ENCODE measurements around the gene NR2E3.

DNA sequence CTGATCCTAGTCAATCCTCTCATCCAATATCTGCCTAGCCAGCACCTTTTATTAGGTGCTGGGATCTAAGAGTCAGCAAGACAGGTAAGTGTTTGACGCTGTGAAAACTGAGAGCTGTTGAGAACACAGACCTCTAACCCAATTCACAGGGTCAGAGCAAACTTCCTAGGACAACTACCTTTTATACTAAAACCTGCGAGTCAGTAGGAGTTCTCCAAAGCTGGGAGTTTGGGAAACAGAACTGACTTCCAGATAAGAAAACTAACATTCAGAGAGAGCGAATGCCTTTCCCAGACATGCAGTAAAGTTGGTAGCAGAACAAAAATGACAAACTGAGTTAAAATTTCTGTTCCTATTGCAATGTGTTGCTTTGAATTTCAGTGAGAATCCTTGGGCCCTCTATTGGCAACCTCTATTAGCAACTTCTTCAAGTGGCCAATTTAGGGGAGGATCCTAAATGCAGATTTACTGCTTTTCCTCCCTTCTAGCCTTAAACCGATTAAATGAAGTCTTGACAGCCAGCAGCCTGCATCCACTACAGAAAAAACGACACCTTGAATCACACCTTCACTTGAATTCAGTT lies 11.3 kb downstream of the NR2E3 start:
- TF ChIP-seq, protein P1, sequence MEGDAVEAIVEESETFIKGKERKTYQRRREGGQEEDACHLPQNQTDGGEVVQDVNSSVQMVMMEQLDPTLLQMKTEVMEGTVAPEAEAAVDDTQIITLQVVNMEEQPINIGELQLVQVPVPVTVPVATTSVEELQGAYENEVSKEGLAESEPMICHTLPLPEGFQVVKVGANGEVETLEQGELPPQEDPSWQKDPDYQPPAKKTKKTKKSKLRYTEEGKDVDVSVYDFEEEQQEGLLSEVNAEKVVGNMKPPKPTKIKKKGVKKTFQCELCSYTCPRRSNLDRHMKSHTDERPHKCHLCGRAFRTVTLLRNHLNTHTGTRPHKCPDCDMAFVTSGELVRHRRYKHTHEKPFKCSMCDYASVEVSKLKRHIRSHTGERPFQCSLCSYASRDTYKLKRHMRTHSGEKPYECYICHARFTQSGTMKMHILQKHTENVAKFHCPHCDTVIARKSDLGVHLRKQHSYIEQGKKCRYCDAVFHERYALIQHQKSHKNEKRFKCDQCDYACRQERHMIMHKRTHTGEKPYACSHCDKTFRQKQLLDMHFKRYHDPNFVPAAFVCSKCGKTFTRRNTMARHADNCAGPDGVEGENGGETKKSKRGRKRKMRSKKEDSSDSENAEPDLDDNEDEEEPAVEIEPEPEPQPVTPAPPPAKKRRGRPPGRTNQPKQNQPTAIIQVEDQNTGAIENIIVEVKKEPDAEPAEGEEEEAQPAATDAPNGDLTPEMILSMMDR (IDR thresholded peaks at IDR 0.05), result no peak
- TF ChIP-seq POLR2A (IDR thresholded peaks at IDR 0.05), result no peak

Data from Peyer's patch (tissue), 4 donors.